Right hindlimb (tissue), 1 donor: ENCODE data around the gene TAB2.
"Not testable (repeated sequence)": the region's sequence is repeated elsewhere in the genome, so short reads cannot be mapped to it uniquely, and the experiment has no call there.

Experiments used
- DNase-seq: peaks from one replicate; pipeline ENCODE4 v3.0.0-alpha.2; 2018

TAB2 gene

DNA sequence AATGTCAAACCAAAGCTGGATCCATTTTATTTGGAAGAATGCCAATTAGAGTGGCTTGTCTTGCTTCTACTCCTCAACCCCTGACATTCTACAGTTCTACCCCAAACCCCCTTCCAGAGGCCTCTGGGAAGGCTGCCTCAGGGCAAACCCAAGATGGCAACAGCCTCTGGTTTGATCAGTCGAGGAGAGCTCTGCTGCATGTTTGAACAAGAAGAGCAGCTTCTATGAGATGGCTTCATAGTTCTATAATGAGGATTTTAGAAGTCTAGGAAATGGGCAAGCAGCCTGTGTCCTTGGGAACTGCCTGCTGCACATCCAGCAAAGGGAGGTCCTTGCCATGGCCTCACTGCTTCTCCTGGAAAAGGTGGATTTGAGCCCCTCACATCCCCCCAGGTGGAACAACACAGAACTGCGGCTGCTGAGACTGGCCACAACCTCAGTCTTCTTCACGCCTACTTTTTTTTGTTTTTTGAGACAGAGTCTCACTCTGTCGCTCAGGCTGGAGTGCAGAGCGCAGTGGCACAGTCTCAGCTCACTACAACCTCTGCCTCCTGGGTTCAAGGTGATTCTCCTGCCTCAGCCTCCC, 129.4 kb downstream of the TAB2 start:
- no peak for DNase-seq

DNA sequence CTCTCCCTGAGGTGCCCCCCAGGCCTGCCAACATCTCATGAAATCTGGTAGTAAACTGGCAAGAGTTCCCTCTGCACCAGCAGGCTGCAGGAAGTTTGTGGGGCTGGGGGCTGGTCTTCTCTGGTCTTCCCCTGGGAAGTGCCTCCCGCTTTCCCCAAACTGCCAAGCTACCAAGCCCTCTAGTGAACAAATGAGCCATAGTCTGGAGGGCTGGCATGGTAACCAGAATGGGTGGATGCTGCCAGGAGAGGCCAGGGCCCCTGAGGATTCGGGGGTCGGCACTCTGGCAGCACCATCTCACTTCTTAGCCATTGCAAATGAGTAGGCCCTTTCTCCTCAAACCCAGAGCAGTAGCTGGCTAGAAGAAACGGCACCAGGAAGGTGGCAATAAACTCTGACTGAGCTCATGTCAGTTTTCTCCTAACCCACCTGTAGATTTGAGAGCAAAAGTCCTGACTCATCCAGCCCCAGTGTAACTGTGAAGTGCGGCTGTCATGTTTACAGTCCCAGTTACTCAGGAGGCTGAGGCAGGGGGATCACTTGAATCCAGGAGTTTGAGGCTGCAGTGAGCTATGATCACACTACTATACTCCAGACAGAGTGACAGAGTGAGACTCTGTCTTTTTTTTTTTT, 131.4 kb downstream of the TAB2 start:
- DNase-seq, result no peak

DNA sequence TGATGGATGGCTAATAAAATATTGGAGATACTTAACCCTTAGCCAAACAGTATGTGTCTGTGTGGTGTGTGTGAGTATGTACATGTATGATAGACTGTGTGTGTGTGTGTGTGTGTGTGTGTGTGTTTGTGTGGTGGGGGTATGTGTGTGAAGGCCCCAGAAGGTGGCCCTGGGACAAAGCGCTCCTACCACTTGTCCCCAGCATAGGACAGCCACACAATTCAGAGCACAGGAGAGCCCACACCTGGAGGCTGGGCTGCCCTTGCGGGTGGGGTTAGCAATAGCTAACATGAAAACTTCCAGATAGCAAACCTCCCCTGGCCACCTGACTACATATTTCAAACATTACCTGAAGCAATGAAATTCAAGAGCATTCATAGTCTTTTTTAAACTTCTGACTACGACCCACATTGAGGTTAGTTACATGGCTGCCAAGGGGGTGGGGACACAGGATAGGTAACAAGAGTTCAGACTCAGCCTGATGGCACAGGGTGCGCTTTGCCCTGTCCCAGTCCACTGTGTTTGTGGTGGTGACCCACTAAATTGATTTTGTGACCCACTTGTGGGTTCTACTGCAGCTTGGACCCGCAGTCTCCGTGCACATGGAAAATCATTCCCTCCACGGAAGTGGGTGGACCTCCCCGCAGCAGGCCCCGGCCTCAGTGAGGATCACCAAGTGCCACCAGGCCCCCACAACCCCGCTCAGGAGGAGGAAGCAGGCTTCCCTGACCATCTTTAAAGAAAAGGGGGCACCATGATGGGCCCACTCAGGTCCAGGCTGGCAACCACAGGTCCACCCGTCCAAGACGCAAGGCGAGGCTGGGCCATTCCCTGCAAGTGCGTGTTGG, 132.5 kb downstream of the TAB2 start:
- DNase-seq, result no peak

DNA sequence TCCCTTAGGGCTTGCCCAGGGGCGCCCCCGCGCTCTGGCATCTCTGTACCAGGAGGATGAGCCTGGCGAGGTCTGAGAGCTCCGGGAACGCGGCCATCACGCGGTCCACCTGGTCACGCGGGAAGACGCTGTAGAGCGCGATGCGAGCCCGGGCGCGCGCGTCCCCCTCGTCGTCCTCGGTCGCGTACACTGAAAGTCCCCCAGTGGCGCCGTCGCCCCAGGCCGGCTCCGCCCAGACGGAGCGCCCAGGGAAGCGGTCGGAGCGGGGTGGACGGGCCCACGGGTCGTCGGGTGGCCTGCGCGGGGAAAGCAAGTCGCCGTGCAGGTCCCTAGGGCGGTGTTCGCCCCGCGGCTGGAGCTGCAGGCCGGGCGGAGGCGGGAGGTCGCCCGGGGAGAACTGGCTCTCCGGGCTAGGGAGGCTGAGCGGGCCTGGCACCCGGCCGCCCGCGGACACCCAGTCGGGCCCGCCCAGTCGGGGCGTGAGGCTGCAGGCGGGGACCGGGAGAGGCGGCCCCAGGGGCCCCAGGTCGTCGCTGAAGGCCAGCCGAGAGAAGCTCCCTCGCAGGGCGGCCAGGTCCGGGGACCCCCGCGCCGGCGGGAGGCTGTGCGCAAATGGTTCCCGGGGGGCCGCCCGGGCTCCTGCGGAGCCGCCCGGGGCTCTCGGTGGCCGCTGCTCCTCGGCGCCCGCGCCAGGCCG, 133.3 kb downstream of the TAB2 start:
- no peak for DNase-seq

DNA sequence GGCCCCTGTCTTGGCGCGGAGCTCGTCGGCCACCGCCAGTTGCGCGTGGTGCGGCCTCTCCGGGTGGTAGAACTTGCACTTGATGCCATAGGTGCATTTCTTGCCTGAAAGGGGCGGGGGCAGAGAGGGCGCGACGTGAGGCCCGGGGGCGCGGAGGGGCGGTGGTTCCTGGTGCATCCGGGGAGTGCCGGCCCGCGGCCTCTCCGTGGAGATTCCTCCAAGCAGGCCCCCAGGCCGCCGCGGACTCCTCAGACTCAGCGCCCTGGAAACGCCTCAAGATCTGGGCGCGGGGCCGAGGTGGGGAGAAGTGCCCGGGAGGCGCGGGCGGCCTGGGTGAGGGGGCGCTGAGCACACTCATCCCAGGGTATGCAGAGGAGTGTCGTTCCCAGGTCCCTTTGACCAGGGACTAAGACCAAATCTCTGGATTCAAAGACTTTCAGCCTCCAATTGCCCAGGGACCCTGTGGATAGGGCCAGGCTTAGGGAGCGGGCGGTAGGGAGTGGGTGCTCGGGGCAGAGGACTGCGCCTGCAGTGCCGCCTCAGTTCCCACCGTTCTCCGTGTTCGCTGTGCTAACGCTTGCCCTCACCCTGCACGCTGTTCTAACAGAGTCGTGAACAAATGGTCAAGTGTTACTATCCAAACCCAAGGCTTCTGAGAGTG, 134.0 kb downstream of the TAB2 start:
- DNase-seq, result no peak

DNA sequence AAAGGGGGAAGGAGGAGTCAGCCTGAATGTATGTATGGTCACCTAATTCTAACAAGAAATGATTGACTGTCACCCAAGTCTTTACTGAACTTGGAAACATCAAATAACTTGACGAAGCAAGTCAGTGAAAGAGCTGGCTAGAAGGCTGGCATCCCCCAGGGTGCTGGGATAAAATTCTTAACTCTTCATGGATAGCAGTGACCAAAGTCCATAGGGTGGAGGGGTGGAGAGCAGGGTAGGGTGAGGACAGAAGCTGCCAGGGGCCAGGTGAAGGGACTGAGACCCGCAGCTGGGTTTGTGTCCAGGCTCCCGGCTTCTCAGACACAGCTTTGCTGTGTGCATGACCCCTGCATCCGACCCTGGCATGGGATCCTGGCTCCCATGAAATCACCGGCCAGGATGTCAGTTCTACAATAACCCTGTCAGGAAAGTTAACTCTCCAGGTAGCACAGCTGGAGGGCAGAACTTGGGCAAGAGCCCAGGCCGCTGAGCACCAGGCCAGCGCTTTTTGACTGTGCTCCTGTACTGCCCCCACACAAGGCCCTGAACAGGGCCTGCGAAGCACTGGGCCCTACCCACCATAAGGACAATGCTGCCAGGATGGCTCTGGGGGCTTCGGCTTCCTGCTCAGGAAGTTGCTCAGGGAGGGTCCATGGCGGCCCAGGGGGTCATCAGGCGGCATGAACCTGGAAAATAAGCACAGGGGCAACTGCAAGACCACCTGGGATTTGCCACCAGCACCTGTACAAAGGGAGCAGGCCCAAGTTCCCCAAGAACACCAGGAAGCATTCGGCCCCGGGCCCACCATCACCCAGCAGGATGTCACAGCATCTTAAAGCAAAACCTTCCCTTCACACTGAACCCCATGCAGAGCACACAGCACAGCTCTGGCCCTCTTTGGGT, 134.8 kb downstream of the TAB2 start:
- DNase-seq, result no peak

DNA sequence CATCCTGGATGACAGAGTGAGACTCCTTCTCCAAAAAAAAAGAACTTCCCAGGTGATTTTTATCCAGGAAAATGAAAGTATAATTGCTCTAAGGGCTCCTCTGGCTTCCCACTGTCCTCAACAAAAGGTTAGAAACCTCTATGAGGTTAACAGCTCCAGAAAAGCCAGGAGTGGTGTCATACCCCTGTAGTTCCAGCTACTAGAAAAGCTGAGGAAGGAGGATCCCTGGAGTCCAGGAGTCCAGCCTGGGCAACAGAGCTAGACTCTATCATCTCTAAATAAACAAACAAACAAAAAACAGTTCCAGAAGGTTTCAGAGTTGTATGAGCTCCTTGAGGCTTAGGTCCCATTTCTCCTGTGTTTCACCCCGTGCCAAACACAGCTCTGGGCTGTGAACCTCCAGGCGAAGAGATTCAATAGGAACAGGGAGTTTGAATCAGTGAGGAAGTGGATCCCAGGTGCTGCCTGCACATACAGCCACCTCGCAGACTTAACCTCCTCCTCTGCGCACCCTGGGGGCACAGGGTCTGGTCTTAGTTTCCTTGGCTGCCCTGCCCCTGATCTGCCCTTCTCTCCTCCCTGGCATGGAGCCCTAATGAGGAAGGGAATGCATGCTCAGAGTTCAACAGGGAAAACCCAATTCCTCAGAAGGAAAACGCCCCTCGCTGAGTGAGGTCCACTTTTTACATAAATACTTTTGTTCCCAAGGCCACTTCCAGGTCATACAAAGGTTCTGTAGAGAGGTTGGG, 136.3 kb downstream of the TAB2 start:
- DNase-seq, result no peak

DNA sequence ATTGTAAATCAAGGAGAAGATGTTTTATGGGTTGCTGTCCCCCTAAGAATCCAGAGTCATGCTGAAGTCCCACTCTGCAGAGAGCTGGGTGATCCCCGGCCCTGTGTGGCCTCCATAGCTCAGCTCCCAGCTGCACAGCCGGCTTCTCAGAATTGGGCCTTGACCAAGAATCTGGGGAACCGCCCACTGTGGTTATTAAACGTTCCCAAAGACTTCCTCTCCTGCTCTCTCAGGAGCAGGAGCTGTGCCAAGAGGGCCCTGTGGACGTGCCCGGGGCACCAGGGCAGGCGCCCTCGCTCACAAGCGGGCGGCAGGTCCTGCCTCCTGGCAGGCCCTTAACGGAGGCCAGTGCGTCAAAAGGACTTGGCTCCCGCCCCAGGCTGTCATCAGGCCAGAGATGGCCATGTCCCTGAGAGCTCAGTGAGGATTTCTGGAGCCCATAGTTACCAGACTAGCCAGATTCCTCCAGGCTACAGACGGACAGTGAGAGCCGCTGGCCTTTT, 136.9 kb downstream of the TAB2 start:
- peak; percentile 90 for DNase-seq

DNA sequence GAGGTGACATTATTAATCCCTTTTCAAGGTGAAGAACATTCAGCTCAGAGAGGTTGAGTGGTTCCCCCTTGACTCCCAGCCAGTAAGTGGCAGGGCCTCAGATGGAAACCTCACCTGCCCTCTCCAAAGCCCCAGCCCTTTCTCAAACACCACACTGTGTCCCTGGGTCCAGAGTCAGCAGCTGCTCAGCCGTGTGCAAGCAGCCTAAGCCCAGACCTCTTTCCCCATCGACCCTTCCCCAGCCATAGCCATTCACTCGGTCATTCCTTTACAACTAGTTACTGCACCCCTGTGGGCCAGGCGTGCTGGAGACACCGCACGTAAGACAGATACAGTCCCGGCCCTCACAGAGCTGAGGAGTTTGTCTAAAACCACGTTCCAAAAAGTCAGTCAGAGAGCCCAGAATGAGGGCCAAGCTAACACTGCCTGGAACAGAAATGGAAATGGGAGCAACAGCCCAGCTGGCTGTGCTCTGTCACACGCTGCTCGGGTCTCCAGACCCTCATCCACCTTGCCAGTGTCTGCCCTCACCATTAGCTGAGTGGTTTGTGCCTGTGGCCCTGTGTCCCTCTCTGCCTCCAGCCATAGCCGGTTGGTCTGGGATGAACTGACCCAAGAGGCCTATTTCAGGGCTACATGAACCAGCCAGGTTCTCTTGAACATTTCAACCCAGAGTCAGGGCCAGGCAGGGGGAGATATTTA, 137.7 kb downstream of the TAB2 start:
- no peak for DNase-seq

DNA sequence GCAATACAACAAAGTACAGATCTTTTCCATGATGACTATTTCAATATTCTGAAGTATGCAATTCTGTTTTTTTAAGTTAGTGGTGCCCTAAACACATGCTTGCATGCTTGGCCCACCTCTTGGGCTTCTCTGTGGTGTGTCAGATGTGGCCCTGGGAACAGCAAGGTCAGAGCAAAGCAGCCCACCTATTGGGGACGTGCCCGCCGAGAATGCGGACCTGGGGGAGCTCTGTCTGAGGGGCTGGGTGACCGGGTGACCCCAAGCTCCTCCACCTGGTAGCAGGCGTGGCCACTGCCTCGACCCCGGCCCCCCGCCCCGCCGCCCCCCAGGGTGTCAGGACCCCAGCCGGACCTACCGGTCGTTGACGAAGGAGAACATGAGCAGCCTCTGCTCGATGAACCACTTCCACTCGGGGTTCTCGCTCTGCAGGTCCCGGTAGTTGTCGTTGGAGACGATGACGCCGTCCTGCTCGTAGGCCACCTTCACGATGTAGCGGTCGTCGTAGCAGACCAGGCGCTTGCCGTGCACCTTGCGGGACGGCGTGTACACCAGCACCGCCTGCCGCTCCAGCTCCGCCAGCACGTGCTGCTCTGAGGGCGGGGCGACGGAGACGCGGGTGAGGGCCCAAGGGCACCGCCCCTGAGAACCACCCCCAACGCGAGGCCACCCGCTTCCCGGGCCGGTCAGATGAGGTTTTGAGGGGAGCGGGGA, 139.0 kb downstream of the TAB2 start:
- no peak for DNase-seq

DNA sequence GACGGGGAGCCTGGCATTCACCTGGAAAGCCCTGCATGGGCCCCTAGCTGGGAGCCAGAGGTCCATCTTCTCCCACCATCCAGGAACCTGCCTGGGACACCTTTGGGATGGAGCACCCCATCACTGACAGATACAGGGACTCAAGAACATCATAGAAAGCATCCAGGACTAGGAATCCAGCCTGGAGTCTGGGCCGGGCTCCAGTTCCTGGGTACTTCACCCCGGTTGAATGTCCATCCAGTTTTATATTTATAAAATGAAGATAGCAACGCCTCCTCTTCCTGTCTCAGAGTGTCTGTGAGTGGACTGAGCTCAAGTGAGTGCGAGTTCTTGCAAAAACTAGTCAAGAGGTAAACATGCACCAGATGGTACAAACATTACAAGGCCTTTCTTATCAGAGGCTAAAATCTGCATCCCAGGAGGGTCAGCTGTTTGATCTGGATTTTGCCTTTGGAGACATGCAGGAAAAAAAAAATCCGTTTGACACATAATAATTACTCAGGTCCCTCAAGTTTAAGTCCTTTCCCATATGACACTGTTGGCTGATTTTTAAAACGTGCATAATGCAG, 139.9 kb downstream of the TAB2 start:
- DNase-seq, result no peak

DNA sequence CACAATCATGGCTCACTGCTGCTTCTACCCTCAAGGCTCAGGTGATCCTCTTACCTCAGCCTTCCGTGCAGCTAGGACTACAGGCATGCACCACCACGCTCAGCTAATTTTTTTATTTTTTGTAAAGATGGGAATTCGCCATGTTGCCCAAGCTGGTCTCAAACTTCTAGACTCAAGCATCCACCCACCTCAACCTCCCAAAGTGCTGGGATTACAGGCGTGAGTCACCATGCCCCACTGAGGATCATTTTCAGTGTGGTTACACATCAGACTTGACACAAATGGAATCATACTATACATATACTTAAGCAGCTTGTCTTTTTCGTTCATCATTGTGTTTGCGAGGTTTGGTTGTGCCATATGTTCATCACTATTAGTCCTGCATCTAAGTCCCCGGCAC, 140.7 kb downstream of the TAB2 start:
- no peak for DNase-seq

DNA sequence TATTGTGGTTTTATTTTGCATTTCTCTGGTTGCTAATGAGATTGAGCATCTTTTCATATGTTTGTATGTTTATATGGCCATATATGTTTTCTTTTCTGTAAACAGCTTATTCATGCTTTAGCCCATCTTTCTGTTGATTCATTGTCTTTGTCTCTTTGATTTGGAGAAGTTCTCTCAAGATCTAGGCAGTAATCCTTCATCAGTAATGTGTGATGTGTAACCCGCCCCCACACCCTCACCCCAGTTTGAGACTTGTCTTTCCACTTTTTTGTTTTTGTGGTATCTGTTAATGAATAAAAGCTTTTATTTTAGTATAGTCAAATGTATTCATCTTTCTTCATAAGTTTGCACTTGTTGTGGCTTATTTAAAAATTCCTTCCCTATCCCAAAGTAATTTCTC, 141.3 kb downstream of the TAB2 start:
- no peak for DNase-seq

DNA sequence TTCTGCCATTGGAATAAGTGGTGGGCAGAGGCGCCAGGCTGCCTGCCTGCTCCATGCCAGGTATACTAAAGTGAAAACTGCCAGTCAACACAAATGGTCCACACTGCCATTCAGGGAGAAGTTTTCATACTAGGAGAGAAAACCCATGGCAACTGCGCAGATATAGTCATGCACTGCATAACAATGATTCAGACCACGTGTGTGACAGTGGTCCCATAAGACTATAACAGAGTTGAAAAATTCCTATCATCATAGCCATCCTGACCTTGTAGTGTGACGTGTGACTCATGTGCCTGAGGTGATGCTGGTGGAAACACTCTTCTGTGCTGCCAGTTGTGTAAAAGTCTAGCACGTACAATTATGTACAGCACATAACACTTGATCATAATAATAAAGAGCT, 142.2 kb downstream of the TAB2 start:
- DNase-seq, result no peak

DNA sequence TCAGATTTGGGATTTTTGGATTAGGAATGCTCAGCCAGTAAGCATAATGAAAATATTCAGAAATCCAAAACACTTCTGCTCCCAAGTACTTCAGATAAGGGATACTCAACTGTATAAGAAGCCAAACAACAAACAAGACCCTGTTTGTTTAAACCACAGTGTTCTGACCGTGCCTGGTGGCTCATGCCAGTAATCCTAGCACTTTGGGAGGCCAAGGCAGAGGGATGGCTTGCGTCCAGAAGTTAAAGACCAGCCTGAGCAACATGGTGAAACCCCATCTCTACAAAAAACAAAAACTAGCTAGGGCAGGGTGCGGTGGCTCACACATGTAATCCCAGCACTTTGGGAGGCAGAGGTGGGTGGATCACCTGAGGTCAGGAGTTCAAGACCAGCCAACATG, 142.7 kb downstream of the TAB2 start:
- not testable (repeated sequence) for DNase-seq
